Stimulated activated CD8-positive, alpha-beta memory T cell treated with anti-CD3 and anti-CD28 coated beads, Interleukin-15, amount 100 ng/mL, for 1 hour (primary cell): ENCODE data around the gene CHD9NB.
"Not testable (repeated sequence)": the region's sequence is repeated elsewhere in the genome, so short reads cannot be mapped to it uniquely, and the experiment has no call there.

Experiments used
- DNase-seq: peaks from one replicate; pipeline ENCODE4 v3.0.0-alpha.2; 2020; ENCODE audit warnings: low read depth

CHD9NB gene

DNA sequence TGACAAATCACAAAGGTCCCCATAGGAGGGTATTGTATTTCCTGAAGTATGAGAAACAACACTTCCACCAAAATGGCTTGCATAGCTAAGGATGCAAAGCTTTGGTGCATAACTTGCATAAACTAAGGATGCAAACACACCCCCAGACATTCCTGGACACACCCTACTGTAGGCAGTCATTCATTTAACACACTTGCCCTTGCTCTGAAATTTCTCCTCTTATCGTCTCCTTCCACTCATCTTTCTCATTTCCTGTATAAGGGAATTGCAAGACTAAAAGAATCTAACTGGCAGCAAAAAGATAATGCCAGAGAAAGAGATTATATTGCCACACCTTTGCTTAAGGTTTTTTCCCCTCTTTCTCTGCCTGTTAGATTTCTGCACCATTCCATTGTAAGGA is 30.4 kb upstream of the CHD9NB start:
- no peak for DNase-seq

DNA sequence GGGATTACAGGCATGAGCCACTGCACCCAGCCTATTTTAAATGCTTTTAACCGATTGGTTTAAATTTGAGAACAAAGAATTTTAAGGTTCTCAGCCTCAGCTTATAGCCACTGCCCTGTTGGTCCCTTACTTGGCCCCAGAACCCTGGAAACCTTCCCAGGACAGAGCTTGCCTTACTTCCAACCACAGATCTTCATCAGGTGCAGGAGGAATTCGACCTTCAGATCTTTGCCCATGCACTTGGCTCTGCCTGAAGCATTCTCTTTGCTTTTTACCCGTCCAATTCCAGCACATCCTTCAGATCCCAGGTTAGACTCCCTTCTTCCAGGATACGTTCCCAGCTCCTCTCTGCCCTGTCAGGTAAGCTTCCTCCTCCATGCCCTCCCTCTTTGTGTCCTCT is 29.8 kb upstream of the CHD9NB start:
- no peak for DNase-seq

DNA sequence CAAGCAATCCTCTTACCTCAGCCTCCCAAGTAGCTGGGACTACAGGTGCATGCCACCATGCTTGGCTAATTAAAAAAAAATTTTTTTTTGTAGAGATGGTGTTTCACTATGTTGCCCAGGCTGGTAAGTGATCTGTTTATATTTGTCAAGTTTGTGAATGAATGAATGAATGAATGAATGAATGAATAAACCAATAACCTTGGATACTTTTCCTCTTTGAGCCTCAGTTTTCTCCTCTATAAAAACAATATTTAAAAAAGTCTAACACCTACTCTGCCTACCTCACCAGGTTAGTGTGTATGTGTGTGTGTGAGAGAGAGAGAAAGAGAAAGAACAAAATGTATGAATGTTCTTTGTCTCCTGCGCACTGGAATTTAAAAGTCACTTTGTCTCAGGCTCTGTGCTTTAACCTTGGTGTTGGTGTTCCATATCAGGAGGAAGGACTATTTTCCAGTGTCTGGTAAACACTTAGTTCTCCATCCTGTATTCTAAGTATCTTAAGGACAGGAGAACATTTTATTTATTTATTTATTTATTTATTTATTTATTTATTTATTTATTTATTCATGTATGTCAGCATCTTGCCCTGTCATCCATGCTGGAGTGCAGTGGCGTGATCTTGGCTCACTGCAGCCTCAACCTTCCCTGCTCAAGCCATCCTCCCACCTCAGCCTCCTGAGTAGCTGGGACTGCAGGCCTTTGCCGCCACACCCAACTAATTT is 29.1 kb upstream of the CHD9NB start:
- no peak for DNase-seq

DNA sequence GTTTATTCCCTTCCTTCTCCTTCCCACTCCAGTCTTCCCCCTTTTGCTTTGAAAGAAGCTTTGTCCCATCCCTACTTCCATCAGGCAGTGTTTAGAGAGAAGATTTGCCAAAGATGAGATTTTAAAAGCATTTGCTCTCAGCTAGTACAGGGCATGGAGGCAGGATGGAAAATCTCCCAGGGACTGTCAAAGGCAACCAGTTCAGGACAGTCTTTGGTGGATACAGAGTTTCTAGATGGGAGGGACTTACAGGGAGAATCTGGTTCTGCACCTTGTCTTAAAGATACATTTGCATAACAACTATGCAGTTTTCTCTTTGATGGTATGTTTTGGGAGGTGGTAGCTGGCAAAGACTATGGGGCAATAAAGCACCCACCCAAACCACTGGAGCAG is 28.3 kb upstream of the CHD9NB start:
- no peak for DNase-seq

DNA sequence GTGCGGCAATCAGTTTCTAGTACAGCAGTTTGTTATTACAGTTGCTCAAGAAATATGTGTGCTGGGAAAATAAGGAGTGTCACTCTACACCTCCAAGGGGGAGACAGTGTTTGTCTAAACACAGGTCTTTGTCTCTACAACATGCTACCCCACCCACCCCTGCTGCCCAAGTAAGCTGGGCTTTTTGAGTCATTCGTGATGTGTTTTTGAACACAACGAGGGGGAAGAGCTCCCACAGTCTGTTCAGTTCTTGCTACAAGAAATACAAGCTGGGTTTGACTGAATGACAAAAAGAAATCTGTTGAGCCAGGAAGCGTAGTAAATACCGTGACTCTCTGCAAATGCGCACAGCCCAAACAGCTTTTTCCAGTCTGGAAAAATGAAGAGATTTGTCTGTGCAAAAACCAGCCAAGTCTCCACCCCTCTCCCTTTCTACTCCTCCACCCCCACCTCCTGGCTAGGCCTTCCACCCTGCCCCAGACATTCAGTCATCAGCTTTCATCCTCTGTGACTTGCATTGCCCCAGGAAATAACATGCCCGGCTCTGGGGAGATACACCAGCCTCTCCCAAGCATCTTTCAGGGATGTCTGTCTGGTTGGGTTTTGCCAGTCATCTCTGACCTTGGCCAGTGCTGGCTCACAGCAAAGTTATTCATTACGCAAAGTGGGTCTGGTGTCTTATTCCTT is 27.8 kb upstream of the CHD9NB start:
- DNase-seq = no peak

DNA sequence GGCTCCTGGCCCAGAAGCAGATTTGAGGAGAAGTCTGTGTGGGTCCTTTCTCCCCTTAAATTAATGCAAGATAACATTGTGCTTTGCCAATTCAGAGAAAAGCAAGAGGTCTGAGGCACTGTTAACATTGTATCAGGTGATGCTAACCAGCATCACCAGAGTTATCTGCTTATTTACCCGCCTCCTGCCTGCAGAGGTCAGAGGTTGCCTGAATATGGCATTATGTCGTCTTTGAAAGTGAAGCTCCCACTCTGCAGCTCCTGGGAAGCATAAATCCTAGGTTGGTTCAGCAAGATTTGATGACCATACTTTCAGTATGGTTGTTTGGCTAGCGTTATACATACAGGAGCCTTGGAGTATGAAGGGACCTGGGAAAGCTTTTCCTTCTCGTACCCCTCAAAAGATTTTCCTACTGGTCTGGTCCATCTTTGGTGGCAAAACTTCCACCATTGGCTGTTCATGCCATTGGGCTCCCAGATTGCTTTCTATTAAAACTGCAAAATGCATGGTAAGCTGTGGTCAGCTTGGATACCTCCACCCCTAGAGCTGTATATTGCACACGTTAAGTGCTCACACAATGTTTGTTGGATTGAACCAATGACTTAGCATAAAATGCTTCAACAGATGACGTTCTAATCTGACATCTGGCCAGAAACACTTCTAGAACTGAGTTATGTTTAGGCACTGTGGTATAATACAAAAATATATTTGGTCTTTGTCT is 26.2 kb upstream of the CHD9NB start:
- no peak for DNase-seq

DNA sequence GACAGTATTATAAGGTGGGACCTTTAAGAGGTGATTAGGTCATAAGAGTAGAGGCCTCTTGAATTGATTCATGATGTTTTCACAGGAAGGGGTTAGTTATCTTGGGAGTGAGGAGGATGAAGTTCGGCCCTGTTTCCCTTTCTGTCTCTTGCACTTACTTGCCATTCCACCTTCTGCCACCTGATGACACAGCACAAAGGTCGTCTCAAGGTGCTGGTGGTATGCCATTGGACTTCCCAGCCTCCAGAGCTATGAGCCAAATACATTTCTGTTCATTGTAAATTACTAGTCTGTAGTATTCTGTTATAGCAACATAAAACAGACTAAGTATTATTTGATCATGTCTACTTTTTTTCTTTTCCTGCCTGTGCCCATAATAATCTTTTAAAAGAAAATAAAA is 25.6 kb upstream of the CHD9NB start:
- no peak for DNase-seq

DNA sequence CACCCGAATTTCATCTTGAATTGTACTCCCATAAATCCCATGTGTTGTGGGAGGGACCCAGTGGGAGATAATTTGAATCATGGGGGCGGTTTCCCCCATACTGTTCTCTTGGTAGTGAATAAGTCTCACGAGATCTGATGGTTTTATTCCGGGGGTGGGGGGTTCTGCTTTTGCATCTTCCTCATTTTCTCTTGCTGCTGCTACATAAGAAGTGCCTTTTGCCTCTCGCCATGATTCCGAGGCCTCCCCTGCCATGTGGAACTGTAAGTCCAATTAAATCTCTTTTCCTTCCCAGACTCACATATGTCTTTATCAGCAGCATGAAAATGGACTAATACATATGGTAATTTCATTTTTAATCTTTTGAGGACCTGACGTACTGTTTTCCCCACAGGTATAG is 22.8 kb upstream of the CHD9NB start:
- DNase-seq = not testable (repeated sequence)

DNA sequence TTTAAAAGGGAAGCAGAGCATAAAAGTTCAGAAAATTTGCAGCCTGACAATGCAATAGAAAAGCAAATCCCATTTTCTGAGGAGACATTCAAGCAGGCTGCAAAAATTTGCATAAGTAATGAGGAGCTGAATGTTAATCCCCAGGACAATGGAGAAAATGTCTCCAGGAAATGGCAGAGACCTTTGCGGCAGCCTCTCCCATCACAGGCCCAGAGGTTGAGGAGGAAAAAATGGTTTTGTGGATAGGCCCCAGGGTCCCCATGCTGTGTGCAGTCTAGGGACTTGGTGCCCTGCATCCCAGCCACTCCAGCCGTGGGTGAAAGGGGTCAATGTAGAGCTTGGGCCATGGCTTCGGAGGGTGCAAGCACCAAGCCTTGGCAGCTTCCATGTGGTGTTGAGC is 21.6 kb upstream of the CHD9NB start:
- DNase-seq = not testable (repeated sequence)

DNA sequence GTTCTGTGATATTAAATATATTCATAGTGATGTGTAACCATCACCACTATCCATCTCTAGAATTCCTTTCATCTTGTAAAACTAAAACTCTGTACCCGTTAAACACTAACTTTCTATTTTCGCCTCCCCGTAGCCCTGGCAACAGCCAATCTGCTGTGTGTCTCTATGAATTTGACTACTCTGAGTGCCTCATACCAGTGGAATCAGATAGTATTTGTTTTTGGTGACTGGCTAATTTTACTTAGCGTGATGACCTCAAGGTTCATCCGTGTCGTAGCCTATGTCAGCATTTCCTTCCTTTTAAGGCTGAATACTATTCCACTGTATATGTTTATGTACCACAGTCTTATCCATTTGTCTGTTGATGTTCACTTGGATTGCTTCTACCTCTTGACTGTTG is 20.3 kb upstream of the CHD9NB start:
- no peak for DNase-seq

DNA sequence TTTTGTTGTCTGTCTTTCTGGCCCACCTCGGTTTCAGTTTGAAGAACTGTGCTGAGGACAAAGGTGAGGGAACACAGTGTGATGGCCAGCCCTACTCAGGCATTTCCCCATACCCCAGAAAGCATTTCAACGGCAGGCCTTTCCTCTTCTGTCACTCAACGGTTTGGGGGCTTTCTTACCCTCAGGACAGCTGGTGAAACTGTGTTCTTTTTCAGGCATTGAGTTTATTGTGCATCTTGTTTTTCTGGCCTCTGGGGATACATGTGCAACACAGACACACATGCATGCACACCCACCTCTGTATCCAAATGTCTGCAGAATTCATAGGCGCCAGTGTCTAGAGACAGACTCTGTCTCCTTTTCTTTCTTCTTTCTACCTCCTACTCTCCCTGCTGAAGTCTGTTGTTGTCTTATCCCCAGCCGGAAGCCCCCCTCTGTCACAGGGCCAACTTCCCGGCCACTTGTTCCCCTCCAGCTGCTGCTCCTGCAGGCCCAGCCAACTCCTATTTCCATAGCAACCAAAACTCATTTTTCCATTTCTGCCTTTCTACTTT is 19.1 kb upstream of the CHD9NB start:
- DNase-seq = no peak

DNA sequence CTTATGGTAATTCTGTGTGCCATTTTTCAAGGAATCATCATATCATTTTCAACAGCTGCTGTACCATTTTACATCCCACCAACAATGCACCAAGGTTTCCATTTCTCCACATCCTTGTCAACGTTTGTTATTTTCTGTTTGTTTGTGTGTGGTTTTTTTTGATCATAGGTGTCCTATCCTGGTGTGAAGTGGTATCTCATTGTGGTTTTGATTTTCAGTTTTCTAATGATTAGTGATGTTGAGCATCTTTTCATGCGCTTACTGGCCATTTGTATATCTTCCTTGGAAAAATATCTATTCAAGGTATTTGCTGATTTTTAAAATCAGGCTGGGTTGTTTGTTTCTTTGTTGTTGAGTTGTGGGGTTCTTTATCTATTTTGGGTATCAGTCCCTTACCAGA is 17.1 kb upstream of the CHD9NB start:
- DNase-seq = no peak

DNA sequence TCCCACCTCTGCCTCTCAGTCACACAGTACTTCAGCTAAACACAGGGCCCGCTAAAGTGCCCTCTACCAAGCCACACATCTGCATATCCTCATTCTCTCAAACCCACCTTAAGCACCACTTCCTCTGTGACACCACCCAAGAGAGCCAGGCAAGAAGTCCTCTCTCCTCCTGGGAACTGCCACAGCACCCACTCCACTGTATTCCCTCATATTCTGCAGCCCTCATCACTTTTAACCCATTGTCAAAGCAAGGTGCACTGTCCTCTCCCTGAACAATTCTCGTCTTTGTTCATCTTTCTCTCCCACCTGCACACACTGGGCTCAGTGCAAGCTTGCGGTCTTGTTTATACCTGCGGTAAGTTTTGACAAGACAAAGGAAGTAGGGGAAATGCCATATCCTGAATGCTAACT is 15.7 kb upstream of the CHD9NB start:
- DNase-seq = no peak

DNA sequence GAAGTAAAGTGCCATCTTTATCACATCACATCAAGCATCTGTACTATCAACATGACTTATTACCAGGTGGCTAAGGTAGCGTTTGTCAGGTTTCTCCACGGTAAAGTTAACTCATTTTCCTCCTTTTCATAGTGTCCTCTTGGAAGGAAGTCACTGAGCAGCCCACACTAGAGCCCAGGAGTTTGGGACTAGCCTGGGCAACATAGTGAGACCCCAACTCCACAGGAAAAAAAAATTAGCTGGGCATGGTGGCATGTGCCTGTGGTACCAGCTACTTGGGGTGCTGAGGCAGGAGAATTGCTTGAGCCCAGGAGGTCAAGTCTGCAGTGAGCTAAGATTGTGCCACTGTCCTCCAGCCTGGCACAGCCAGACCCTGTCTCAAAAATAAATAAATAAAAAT is 15.0 kb upstream of the CHD9NB start:
- no peak for DNase-seq

DNA sequence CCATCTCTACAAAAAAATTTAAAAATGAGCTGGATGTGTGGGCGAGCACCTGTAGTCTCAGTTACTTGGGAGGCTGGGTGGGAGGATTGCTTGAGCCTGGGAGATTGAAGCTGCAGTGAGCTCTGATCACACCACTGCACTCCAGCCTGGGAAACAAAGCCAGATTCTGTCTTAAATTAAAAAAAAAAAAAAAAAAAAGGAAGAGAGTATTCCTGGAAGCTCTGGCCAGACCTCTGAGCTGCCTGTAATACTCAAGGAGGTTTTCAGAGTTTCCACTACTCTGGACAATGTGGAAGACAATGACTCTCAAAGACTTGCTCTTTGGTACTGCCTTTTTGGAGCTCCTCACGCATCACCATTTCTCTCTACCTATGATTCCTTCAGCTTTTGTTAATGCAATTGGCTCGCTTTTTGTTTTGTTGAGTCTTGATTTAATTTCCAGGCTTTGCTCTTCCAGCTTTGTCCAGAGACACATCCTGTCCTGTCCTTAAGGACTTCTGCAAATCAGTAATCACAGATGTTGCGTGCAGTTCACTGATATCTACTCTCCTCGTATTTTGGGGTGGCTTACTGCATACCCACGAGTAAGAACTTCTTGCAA is 12.9 kb upstream of the CHD9NB start:
- DNase-seq = no peak

DNA sequence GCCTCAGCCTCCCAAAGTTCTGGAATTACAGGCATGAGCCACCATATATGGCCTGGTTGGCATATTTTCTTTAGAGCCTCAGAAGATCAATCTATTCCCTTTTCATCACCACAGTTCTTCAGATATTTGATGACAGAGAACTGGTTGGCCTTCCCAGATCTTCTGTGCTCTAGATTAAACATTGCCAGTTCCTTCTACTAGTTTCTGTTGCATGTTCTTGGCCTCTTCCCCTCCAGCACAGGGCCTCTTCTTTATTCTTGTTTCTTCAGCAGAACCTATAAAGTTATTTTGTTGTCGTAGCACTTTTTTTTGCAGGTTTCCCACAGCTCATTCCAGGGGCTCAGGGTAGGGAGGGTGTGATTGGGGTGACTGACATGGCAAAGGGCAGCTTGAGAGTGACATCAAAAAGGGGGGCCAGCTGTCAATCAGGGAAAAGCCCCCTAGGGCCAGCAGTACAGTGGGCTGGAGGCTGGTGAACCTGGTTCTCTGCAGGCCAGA is 11.4 kb upstream of the CHD9NB start:
- DNase-seq = no peak

DNA sequence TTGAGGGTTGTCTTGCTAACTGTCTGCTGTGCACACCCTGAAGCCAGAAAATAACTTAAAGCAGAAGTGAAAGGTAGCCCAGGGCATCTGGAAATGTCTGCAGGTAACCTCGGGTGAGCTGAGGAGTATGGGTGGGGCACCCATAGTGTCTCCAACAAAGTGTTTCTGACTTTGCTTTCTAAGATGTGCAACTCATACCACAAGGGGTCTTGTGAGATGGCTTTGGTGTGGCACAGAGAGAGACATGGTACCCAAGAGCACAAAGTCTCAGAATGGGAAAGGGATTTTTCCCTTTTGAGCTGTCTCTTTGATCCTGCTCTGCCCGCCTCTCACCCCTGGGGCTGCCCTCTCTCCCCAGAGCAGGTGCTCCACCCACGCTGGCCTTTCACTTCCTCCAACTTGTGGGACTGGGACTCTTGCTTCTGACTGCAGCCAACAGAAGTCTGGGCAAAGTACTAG is 9.0 kb upstream of the CHD9NB start:
- no peak for DNase-seq

DNA sequence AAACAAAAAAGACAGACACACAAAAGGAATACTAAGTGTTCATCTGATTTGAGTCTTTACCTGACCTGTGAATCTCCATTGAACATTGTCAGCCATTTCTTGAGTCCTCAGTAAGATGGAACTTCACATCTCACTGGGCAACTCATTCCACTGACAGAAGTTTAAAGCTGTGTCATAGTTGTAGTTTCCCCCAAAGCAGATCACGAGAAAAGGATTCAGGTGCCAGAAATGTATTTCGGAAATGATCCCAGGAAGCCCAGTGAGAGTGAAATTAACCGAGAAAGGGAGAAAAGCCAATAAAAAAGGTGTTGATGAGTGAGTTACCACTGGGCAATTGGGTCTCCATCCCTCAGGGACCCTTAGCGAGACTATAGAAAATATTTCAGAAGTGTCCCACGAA is 8.6 kb upstream of the CHD9NB start:
- no peak for DNase-seq

DNA sequence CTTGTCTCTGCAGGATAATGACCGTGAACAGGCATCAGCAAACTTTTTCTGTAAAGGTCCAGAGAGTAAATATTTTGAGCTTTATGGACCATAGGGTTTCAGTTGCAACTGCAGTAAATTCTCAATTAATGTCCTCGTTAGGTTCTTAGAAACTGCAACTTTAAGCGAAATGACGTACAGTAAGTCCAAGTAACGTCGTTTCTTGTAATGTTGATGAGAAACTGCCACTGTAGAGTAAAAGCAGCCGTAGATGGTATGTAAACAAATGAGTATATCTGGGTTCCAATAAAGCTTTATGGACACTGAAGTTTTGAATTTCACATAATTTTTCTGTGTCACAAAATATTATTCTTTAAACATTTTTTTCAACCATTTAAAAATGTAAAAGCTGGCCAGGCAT is 7.0 kb upstream of the CHD9NB start:
- no peak for DNase-seq

DNA sequence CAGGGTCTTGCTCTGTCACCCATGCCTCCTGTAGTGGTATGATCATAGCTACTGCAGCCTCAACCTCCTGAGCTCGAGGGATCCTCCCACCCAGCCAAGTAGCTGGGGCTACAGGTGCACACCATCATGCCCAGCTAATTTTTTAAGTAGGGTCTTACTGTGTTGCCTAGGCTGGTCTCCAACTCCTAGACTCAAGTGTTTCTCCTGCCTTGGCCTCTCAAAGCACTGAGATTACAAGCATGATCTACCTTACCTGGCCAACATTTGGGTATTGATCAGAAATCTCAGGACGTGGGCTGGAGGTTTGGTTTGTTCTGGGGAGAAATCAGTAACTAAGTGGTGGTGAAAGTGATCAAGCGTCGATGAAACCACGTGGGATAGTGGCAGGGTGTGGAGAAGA is 6.2 kb upstream of the CHD9NB start:
- no peak for DNase-seq

DNA sequence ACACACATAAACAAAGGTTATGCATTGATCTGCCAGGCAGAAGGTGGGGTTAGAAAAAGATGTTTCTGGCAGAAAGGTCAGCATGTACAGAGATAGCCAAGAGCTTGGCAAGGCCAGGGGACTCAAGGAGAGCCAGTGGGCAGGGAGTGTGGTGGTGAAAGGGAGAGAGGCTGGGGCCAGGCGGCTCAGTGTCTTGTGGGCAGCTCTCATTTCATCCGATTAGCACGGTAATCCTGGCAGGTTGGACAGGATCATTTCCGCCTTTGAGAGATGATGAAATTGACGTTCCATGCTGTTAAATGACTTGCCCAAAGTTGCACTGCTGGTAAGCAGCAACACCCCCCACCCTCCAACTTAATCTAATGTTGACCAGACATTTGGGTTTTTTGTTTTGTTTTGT is 5.7 kb upstream of the CHD9NB start:
- DNase-seq = no peak

DNA sequence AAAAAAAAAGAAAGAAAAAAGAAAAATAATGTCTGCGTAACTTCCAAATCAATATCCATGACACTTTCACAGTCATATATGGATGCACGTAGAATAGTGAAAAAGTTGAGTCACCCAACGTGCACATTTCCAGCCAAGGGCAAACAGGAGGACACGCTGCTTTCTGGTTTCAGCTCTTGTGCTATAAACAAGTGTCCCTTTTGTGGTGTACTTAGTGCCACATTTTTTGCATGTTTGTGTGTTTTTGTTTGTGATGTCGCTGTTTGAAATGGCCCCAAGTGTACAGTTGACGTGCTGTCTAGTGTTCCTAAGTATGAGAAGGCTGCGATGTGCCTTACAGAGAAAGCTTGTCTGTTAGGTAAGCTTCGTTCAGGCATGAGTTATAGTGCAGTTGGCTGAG is 5.0 kb upstream of the CHD9NB start:
- no peak for DNase-seq
